ENCODE measurements around the gene SORBS1.

SORBS1 gene

DNA sequence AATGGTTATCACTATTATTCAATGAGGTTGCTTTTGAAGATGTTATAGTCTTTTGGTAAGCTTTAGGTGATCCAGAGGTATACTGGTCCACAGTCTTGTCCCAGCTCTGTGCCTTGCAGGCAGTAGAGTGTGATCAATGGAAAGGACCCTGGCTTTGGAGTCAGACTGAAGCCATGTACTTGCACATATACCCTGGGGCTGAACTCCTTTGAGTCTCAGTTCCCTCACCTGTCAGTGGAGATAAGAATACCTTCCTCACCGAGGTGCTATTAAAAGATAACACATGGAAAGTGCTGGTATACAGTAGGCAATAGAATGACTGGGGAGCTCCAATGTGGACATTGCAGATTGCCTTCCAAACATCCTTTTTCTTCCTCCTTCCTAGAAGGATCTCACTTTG is 254.3 kb downstream of the SORBS1 start:
- DNase-seq = no peak

DNA sequence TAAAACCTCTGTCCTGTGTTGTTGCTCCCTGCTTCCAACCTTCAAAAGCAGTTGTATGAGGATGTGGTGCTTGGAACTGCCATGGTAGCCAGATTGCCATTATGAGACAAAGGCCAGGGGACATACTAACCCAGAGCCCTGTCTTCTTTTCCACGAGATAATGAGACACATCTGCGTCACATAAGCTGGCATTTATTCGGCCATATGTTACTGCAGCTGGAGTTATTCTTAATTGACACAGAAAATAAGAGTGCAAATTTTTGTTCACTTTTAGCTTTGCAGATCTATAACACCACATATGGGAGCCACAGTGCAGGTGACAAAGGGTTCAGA is 254.9 kb downstream of the SORBS1 start:
- no peak for DNase-seq

DNA sequence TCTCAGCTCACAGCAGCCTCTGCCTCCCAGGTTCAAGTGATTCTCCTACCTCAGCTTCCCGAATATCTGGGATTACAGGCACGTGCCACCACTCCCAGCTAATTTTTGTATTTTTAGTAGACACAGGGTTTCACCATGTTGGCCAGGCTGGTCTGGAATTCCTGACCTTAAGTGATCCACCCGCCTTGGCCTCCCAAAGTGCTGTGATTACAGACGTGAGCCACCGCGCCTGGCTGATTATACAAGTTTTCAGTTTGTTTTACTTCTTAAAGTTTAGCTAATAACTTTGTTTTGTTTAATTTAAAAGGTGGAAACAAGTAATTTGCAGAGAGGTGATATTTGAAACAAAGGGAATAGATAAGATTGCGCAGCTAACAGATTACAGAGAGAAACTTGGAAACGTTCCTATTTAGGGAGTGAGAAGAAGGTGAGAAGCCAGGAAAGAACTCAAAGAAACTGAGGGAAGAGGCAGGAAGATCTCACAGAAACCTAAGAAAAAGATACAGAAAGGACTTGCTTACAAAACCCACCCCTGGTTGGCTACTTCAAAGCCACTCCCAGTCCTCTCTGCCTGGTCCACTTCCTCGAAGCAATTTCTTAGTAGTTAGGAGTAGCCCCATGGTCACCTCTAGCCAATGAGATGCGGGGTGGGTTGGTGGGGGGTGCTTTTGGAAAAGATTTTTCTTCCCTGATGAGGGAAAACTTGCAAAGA is 255.4 kb downstream of the SORBS1 start:
- no peak for DNase-seq

DNA sequence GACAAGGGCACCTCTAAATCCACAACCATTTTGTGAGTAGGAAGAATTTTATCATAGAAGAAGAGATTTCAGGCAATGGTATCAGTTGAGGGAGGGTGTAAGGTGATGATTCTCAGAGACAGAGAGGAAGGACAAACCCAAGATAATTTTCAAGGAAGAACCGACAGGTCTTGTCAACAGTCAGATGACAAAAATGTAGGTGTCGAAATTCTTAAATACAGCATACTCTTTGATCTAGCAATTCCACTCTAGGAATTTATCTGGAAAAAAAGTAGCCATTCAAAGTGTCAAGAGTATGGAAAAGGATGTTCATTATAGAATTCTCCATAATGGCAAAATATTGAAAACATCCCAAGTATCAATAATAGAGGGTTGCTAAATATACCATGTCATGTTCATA is 256.2 kb downstream of the SORBS1 start:
- DNase-seq = no peak

DNA sequence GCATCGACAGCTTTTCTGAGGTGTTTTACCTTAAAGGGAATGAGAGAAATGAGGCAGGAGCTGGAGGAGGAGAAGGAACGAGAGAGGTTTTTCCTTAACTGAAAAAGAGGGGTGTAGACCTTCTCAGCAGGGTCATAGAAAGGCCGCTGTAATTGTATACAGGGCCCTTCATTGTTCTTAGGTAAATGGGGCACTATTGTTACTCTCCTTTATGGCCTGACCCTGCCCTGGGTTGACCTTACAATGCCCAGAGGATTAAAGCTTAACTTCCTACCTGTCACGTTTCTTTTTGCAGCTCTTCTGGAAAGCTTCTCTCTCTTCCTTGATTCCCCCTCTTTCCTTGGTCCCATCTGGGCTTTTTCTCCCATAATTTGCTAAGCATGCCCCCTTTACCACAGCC is 256.7 kb downstream of the SORBS1 start:
- DNase-seq = no peak

DNA sequence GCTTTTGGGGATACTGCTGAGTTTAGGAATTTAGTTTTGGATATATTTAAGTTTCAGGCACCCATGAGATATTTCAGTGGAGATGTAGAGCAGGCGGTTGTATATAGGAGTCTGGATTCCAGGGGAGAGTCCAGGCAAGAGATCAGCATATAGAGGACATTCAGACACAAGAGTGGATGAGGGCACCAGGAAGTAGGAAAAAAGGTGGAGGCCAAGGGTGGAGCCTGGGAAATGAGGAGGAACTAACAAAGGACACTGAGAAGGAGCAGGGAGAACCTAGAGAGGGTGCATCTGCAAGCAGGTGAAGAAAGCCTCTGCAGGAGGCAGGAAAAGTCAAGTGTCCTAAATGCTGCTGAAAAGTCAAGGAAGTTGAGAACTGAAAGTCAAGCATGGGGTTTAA is 257.2 kb downstream of the SORBS1 start:
- DNase-seq = no peak

DNA sequence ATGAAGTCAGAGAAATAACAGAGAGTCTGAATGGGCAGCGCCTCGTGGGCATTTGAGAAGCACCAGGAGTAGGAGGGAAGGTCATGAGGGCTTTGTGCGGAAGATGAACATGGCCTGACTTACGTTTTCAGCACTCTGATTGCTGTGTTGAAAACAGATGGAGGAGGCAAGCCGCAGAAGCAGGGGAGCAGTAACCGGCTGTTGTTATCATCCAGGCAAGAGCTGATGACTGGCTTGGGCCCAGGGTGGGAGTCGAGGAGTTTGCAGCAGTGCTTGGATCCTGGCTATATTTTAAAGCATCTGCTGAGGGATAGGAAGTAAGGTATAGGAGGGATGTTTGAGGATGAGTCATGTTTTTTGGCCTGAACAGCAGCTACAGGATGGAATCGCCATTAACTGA is 257.6 kb downstream of the SORBS1 start:
- peak; percentile 67 for DNase-seq

DNA sequence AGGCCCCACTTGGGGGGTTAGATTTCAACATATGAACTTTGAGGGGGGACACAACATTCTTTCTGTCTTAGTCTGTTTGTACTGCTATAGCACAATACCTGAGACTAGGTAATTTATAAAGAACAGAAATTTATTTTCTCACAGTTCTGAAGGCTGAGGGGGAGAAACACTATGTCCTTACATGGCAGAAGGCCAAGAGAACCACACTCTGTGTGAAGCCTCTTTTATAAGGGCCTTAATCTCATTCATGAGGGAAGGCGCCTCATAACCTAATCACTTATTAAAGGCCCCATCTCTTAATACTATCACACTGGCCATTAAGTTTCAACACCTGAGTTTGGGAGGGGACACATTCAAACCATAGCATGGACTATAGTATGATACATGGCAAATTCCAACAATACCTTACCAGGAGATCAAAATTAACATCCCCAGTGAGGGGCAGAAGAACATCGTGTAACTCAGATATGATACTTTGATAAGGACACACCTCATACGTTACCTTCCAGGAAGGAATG is 261.1 kb downstream of the SORBS1 start:
- DNase-seq = no peak

DNA sequence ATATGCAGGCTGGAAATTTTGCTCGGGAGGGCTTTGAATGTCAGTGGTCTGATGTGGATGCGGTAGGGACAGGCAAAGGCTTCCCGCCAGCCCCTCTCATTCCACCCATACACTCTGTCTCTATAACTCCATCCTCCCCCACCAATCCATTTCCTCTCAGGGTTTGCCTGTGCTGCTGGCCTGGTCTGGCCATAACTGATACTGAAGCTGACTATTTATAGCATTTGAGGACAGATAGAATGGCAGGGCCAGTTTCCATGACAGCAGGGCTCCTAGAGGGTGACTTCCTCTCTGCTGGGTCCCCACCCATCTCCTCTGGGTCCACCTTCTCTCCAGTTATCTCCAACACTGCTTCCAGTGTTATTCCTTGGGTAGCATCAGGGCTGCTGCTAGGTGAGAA is 263.8 kb downstream of the SORBS1 start:
- no peak for DNase-seq

DNA sequence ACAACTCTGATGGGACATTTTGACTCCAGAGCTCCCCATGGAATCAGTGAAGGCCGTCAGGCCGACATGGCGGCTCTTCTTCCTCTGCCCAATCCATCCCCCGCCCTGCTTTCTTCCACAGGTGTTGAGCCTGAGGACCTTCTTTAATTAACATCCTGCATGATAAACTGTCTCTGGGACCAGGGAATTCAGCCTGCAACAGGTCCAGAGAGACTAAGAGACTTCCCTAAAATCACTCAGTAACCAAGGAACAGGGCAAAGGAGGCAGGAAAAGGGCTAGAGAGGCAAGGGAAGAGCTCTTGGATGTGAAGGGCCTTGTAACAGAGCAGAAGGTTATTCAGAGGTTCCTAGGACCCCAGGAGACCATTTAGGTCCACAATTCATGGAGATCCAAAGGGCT is 264.4 kb downstream of the SORBS1 start:
- DNase-seq = no peak

DNA sequence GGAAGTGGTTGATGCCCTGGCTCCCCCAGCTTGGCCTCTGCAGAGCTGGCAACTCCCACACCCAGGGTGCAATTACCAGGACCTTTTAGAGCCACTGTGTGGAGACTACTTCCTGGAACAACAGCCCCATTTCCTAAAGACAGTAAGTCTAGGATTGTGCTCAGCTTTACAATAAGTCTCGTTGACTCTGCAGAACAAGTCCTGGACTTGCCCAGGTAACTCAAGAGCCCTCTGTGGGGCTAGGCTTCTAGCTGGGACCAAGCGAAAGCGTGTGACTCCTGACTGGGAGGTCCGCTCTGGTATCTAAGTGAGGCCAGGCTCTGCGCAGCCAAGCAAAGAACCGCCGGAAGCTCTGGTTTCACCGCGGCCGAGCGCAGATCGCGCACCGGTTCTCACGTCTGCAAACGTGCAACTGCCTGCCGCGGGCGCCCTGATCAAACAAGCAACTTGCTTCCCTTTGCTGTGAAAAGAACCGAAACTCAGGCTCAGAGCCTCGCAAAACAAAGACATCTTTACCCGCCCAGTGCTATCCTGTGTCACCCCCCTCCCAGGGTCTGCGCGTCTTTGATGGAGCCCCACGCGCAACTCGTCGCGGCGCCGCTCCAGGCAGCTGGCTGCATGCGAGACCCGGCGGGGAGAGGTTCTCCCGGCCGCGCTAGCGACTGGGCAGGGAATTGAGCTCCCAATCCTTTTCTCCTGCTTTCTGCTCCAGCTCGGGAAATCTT is 266.0 kb downstream of the SORBS1 start:
- peak; percentile 43 for DNase-seq

DNA sequence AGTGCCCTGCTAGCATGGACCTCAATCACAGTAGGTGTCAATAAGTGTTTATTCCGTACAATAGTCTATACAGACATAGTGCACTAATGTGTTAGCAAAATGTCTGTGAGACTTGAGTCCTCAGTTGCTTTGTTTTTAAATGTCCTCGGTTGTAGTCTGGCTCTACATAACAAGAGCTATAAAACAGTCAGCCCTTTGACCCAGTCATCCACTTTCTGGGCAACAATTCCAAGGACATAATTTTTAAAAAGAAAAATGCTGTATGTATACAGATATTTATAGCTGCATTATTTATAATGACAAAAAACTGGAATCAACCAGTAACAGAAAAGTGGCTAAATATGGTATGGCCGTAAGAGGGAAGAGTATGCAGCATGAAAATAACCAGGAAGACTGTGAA is 267.5 kb downstream of the SORBS1 start:
- no peak for DNase-seq

DNA sequence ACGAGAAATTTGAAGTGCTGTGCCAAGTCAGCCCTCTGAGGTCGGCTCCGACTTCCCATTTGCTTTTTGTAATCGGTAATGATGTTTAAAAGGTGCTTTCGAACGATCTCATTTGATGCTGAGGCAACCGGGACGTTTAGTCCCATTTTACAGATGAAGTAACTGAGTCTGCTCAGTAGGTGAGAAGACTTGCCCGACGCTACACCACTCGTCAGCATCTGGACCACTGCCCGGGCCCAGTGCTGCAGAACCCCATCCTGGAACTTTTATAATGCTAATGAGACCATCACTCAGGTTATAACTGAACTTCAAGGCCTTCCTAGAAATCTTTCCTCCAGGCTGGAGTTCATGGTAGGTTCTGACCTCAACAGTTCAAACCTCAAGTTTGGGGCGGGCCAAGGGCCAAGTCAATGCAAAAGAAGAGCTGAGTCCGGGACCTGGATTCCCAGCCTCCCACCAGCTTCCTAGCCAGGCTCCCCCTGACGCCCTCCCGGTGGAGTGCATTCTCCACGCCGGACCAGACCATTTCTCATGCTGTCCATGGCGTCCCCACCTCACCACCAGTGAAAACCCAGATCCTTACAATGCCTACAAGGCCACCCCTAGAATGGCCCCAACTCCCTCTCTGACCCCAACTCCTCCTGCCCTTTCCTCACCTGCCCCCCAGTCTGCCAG is 269.7 kb downstream of the SORBS1 start:
- DNase-seq = no peak

DNA sequence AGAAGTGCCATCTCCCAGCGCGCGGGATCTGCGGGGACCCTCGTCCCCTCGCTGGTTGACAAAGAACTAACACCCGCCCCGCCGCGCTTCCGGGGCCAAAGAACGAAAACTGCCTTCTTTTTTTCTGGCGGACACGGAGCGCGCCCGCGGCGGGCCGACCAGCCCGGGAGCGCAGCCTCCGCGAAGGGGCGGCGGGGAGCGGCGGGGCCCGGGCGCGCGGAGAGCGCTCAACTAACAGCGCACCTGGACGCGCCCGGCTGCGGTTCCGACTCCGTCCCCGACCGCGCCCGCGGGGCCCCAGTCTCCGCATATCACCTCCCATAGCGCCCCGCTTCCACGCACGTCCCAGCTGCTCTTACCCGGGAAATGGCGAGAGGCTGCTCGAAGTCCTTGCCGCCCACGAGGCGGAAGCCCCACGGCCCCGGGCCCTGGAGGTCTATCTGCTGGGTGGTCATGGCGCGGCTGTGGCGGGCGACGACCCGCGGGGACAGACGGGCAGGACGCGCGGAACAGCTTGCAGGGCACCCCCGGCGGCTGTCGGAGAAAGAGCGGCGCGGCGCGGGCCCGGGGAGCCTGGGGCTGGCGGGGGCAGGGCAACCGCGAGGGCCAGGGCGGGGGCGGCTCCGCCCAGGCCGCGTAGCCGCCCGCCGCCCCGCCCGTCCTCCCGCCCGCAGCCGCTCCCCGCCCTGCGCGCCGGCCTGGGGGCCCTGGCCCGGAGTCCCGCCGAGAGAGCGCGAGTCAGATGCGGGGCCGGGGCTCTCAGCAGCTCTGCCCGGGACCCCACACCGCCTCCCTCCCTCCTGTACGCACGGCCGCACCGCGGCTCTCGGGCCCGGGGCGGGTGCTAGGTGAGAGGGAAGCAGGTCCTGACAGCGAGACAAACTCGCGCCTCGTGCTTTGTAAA is 270.5 kb downstream of the SORBS1 start, which contains the start of gene PDLIM1:
Gene PDLIM1, minus strand, starts transcription at position 543 of the 904 bp plus-strand sequence. Its CDS starts 88 bp downstream, at position 455.
- DNase-seq = peak; percentile 60

DNA sequence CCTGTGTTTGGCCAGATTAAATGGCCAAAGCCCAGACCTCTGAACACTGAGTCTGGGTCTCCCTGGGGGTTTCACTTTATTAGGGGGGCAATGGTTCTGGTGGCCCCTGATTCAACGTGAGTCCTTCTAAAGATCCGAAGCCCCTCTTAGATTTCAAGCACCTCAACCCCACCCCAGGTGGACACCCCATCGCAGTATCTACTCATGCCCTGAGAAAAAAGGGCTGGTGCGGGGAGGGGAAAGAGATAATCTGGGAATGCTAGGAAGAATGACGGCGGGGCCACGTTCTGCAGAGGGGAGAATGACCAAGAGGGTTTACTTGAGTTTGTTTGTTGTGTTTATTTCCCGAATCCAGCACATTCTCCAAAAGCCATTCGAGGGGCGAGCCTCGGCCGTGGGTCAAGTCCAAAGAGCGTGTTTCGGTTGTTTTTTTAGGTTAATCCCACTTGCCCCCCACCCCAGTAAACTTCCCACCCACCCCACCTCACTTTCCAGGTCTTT is 271.2 kb downstream of the SORBS1 start:
- no peak for DNase-seq

DNA sequence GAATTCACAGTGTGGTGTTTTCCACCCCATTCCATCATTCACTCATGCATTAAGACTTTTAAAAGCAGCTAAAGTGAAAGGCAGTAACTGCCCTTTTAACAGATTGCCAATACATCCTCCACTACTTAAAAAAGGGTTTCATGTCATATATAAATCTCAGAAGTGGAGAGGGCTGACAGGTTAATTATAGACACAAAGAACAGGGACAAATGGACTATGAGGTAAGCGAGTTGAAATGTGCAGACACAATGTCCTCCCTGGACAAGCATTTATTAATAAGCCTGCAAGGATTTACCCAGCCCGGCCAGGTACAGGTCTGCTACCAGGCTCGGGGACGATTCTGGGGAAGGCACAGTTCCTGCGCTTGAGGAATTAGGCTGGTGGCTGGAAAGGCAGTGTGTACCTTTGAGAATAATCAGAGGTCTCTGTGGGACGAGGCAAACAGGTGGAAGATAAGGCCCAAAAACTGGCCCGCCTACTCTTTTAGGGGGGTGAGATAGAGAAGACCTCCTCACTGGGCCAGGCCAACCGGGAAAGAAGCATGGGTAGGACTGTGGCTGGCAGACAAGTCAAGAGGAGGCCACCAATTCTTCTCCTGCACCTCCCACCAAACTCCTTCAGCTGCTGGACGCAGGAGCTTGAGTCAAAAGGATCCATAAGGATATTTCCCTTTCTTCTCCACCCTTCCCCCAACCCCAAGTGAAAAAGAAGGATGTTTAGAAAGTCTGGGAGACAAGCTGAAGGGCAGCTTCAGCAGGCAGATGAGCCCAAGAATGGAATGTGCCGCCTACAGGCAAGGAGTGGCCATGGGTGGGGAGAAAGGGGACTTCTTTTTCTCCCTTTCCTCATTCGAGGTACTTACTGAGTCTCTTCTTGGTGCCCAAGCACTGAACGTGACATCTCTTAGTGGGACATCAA is 271.9 kb downstream of the SORBS1 start:
- peak; percentile 54 for DNase-seq

DNA sequence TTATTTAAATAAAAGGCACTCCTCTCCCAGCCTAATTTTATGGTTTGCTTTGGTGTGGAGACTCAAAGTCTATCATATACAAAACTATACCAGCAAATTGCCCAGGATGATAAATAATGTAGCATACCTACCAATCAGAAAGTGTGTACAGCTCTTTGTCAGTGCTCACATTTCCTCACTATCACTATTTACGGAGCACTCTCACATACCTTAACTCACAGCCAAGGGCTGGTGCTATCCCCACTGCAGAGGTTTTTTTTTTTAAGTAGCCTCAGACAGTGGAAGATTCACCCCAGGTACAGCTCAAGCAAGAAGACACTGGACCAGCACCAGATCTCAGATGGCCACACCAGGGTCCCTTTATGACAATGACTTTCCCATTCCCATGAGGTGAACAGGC is 272.9 kb downstream of the SORBS1 start:
- DNase-seq = no peak

DNA sequence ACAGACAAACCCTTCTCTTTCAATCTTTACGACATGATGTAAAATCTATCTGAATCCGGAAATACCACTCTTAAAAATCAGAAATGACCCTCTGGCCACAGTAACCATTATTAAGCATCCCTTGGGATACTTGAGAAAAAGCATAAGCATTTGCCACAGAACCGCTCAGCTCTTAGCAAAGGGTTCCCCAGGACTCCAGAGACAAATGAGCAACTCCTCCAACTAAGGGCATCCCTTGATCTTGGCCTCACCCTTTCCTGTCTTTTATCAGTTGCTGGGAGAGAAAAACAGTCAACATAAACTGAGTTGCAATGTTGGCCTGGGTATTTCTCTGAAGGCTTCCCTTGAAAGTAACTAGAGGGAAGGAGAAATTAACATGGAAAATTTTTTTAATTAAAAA is 273.9 kb downstream of the SORBS1 start:
- DNase-seq = peak; percentile 32

DNA sequence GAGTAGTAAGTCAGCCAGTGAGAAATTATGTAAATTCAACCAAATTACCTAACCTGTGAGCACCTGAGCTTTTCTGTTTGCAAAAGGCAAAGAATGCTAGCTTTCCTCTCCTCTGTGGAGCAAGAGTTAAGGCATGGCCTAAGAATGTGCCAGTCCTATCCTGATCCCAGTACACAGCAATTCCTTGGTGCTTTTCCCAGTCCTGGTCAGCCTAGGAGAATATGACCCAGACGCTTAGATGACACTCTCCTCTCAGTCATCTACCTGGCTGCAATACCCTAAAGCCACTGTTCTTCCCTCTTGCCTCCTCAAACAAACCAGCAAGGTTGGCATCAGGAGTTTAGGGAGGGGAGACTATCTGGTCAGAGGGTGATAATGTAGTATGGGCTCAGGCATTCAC is 274.5 kb downstream of the SORBS1 start:
- DNase-seq = no peak

DNA sequence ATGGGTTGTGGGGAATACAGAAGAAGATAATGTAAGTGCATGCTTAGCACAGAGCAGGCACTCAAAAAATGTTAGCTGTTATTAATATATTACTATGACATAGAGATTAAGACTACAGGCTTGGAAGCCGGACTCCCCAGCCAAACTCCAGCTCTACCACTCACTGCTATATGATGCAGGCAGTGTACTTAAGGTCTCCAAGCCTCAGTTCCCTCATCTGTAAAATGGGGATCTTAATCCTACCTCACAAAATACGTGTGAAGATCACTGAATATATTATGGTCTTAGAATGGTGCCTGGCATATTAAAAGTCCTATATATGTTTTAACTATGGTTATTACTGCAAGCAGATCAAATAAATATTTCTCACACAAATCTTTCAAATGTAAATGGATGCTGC is 275.6 kb downstream of the SORBS1 start:
- no peak for DNase-seq

DNA sequence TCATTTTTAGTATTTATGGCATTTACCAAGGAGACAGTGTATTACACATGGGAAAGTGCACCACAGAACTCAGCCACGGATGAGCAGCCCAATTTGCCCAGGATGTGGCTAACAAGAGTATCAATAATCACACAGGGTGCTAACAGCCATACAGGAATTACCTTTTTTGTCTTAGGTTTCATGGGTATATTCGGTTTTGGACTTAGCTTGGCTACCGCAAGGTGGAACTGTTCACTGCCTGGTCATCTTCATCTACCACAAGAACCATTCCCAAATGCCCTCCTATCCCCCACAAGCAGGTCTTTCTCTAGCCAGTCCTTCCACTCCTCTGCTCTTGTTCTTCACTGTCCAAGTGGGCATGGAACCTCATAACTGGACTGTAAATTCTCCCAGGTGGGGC is 276.4 kb downstream of the SORBS1 start:
- DNase-seq = no peak

DNA sequence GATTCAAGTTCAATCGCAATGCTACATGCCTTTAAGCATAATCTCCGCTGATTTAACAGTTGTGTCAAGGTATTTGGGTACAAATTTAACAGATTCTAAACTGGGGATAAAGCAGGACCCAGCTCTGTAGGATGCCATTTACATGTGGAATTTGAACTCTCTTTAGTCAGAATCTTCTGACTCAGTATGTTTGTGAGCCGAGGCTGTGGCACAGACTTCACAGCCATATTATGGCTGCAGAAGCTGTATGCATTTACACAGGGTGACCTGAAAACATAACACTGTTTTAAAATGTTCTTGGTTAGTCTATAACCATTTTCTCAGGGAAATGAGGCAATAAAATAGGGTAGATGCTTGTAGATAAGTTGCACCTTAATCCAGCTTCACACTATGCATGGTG is 279.1 kb downstream of the SORBS1 start:
- no peak for DNase-seq

Data from fibroblast of skin of right quadriceps (primary cell).